ENCODE data around the gene DIDO1. TPM values are rescaled to one million over a fixed set of nuclear protein-coding genes. Genes with fewer than 3 reads are reported as not detected.
A peak's percentile ranks its signal among the peaks of the same experiment; 100 is the strongest.

Gene DIDO1
- total and polyA plus RNA-seq, 9 of the 15 experiments (the other 6 are each of a cell fraction or from before 2014, with no cell fraction given): 4.4 to 46.8 (median 31.2) TPM

DNA sequence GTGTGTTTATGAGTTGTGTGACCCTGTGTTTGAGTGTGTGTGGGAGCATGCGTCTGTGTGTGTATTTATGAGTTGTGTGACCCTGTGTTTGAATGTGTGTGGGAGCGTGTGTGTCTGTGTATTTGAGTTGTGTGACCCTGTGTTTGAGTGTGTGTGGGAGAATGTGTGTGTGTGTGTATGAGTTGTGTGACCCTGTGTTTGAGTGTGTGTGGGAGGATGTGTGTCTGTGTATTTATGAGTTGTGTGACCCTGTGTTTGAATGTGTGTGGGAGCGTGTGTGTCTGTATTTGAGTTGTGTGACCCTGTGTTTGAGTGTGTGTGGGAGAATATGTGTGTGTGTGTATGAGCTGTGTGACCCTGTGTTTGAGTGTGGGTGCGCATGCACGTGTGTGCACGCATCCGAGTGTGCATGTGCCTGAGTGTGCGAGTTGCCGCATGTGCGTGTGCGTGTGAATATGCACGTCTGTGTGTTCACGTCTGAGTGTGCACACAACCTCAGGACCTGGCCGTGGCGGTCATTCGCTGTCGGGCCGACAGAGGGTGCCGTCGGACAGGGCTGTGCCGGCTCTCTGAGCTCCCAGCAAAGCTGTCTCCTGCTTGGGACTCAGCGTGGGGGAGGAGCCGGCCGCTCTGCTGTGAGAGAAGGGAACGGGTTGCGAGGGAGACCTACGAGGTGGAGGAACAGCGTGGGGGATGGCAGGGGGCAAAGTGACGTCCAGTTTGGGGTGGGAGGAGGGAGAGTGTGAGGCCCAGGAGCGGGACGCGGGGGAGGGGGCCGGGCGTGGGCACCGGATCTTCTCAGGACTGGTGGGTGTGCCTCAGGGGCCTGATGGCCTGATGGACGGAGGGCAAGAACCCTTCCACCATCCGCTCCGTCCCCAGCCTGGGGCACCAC lies 45.9 kb upstream of the DIDO1 start (continued):
- TF ChIP-seq, protein P1, sequence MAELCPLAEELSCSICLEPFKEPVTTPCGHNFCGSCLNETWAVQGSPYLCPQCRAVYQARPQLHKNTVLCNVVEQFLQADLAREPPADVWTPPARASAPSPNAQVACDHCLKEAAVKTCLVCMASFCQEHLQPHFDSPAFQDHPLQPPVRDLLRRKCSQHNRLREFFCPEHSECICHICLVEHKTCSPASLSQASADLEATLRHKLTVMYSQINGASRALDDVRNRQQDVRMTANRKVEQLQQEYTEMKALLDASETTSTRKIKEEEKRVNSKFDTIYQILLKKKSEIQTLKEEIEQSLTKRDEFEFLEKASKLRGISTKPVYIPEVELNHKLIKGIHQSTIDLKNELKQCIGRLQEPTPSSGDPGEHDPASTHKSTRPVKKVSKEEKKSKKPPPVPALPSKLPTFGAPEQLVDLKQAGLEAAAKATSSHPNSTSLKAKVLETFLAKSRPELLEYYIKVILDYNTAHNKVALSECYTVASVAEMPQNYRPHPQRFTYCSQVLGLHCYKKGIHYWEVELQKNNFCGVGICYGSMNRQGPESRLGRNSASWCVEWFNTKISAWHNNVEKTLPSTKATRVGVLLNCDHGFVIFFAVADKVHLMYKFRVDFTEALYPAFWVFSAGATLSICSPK (IDR thresholded peaks at IDR 0.05; ENCODE audit: borderline replicate concordance): no peak
- TF ChIP-seq POLR2B (IDR thresholded peaks at IDR 0.05; ENCODE audit: low read depth, partially characterized antibody) (no peak), SMC3 (conservative IDR thresholded peaks at IDR 0.05; ENCODE audit: insufficient read depth, low read depth, low read length) (peak; percentile 90), OTX1 (CRISPR knock-in tag; IDR thresholded peaks at IDR 0.05) (no peak), XRCC5 (IDR thresholded peaks at IDR 0.05; ENCODE audit: low read depth, low read length) (peak; percentile 70; the same call in 1 of the 2 replicates), RB1 (IDR thresholded peaks at IDR 0.05; ENCODE audit: low read depth) (peak; percentile 79), HDAC8 (tag; IDR thresholded peaks at IDR 0.05) (no peak), PHF20 (IDR thresholded peaks at IDR 0.05; ENCODE audit: partially characterized antibody) (peak; percentile 33), TAF7 (tag; IDR thresholded peaks at IDR 0.05) (no peak), ZNF695 (CRISPR knock-in tag; IDR thresholded peaks at IDR 0.05) (no peak), MAZ (CRISPR knock-in tag; conservative IDR thresholded peaks at IDR 0.05 in 1 of 2, IDR thresholded peaks at IDR 0.05 in 1 of 2) (peak in 1 of 2 experiments; percentile 61; a peak in 1 of 4 replicates), MEIS2 (IDR thresholded peaks at IDR 0.05; ENCODE audit: partially characterized antibody) (peak; percentile 14), TSC22D4 (tag; IDR thresholded peaks at IDR 0.05) (0 out of 2 replicates have a peak, but pooled peaks have one; percentile 14), U2AF1 (optimal IDR thresholded peaks at IDR 0.05; ENCODE audit: low read depth, low read length) (no peak), PHB2 (IDR thresholded peaks at IDR 0.05; ENCODE audit: low read depth) (peak; percentile 28; the same call in 1 of the 2 replicates), CREM (IDR thresholded peaks at IDR 0.05; ENCODE audit: low read depth) (peak; percentile 61)
- TF ChIP-seq, protein P2, sequence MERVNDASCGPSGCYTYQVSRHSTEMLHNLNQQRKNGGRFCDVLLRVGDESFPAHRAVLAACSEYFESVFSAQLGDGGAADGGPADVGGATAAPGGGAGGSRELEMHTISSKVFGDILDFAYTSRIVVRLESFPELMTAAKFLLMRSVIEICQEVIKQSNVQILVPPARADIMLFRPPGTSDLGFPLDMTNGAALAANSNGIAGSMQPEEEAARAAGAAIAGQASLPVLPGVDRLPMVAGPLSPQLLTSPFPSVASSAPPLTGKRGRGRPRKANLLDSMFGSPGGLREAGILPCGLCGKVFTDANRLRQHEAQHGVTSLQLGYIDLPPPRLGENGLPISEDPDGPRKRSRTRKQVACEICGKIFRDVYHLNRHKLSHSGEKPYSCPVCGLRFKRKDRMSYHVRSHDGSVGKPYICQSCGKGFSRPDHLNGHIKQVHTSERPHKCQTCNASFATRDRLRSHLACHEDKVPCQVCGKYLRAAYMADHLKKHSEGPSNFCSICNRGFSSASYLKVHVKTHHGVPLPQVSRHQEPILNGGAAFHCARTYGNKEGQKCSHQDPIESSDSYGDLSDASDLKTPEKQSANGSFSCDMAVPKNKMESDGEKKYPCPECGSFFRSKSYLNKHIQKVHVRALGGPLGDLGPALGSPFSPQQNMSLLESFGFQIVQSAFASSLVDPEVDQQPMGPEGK (CRISPR knock-in tag; IDR thresholded peaks at IDR 0.05; ENCODE audit: borderline replicate concordance): no peak
- TF ChIP-seq, protein P3, sequence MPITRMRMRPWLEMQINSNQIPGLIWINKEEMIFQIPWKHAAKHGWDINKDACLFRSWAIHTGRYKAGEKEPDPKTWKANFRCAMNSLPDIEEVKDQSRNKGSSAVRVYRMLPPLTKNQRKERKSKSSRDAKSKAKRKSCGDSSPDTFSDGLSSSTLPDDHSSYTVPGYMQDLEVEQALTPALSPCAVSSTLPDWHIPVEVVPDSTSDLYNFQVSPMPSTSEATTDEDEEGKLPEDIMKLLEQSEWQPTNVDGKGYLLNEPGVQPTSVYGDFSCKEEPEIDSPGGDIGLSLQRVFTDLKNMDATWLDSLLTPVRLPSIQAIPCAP (CRISPR knock-in tag; IDR thresholded peaks at IDR 0.05; ENCODE audit: borderline replicate concordance): no peak
- TF ChIP-seq, protein P4, sequence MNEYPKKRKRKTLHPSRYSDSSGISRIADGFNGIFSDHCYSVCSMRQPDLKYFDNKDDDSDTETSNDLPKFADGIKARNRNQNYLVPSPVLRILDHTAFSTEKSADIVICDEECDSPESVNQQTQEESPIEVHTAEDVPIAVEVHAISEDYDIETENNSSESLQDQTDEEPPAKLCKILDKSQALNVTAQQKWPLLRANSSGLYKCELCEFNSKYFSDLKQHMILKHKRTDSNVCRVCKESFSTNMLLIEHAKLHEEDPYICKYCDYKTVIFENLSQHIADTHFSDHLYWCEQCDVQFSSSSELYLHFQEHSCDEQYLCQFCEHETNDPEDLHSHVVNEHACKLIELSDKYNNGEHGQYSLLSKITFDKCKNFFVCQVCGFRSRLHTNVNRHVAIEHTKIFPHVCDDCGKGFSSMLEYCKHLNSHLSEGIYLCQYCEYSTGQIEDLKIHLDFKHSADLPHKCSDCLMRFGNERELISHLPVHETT (CRISPR knock-in tag; conservative IDR thresholded peaks at IDR 0.05 in 1 of 2, IDR thresholded peaks at IDR 0.05 in 1 of 2): no peak
- TF ChIP-seq, protein P5, sequence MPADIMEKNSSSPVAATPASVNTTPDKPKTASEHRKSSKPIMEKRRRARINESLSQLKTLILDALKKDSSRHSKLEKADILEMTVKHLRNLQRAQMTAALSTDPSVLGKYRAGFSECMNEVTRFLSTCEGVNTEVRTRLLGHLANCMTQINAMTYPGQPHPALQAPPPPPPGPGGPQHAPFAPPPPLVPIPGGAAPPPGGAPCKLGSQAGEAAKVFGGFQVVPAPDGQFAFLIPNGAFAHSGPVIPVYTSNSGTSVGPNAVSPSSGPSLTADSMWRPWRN (IDR thresholded peaks at IDR 0.05; ENCODE audit: low read depth): no peak

All from K562 (cell line).